ENCODE data around the gene SPTLC3.

Gene SPTLC3

GRCh38 chr20:13216533-13216932 lies 207.8 kb downstream of the SPTLC3 start:
- H3K36me3 Mint-ChIP-seq, result no peaks in the 10 kb centered on the region
- H3K4me1 Mint-ChIP-seq (ENCODE audit: low read depth), result peaks cover 11% of the 10 kb centered on the region
- H3K27me3 Mint-ChIP-seq, result peaks cover 19% of the 10 kb centered on the region
- no peaks in the 10 kb centered on the region for H3K9me3 Mint-ChIP-seq (ENCODE audit: low read depth)
- no peak overlapping the region for H3K27ac Mint-ChIP-seq
- H3K4me3 Mint-ChIP-seq, result no peak overlapping the region
